ENCODE results near the gene EGR1. TPM values are rescaled to one million over a fixed set of nuclear protein-coding genes. Genes with fewer than 3 reads are reported as not detected.

Gene EGR1
- total RNA-seq, 4 donors from 2014 or later, result 130 to 445 (median 257) TPM

DNA sequence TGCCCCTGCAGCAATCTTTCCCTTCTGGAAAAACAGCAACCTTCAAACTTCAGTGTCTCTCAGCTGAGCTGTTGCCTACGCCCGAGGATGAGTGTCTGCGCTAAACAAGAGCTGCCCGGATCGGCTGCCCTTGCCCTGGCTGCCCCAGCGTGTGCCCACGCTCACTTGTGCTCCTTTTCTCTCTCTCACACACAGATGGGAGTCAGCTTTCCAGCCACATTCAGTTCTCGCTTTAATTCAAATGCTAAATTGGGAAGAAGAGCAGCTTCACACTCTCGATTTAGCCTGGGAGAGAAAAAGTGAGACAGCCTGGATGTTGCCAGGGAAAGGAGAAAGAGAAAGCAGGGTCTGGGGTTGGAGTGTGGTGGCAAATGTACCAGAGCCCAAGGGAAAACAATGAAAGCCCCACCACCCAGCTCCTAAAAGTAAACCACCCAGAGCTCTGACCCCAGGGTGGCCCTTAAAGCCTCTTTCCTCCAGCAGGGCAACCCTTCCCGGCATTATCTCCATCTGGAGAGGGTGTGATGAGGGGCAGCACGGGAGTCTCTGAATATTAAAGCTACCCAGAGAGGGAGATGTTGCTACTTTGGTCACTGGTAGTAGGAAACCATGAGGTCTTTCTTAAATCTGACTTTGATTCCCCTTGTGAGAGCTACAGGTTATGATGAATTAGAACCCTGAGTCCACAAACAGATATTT, 9.9 kb upstream of the EGR1 start:
- Histone ChIP-seq H3K4me3 (no peak overlapping the region), H3K4me1 (peaks cover 15% of the 10 kb centered on the region), H3K27ac (no peak overlapping the region), H3K27me3 (no peaks in the 10 kb centered on the region), H3K36me3 (no peaks in the 10 kb centered on the region), H3K9me3 (no peaks in the 10 kb centered on the region)
- no peak for TF ChIP-seq POLR2A (IDR thresholded peaks at IDR 0.05)
- no peak for TF ChIP-seq POLR2AphosphoS5 (IDR thresholded peaks at IDR 0.05)
- no peak for TF ChIP-seq EP300 (IDR thresholded peaks at IDR 0.05)
- TF ChIP-seq, protein P1, sequence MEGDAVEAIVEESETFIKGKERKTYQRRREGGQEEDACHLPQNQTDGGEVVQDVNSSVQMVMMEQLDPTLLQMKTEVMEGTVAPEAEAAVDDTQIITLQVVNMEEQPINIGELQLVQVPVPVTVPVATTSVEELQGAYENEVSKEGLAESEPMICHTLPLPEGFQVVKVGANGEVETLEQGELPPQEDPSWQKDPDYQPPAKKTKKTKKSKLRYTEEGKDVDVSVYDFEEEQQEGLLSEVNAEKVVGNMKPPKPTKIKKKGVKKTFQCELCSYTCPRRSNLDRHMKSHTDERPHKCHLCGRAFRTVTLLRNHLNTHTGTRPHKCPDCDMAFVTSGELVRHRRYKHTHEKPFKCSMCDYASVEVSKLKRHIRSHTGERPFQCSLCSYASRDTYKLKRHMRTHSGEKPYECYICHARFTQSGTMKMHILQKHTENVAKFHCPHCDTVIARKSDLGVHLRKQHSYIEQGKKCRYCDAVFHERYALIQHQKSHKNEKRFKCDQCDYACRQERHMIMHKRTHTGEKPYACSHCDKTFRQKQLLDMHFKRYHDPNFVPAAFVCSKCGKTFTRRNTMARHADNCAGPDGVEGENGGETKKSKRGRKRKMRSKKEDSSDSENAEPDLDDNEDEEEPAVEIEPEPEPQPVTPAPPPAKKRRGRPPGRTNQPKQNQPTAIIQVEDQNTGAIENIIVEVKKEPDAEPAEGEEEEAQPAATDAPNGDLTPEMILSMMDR (IDR thresholded peaks at IDR 0.05), result no peak
- 76% methylated on average over 11 of the region's 11 CpGs for WGBS
- no peak for DNase-seq (ENCODE audit: low spot score in 2 of 2)

- Histone ChIP-seq H3K4me3 (no peak overlapping the region), H3K36me3 (no peaks in the 10 kb centered on the region), H3K9me3 (no peaks in the 10 kb centered on the region), H3K27ac (no peak overlapping the region), H3K27me3 (no peaks in the 10 kb centered on the region), H3K4me1 (peaks cover 33% of the 10 kb centered on the region)
- DNase-seq (ENCODE audit: low spot score in 2 of 2), result no peak
- 81% methylated on average over 11 of the region's 12 CpGs for WGBS
- no peak for TF ChIP-seq POLR2AphosphoS5 (IDR thresholded peaks at IDR 0.05)
- TF ChIP-seq, protein P1 (IDR thresholded peaks at IDR 0.05), result no peak
- no peak for TF ChIP-seq POLR2A (IDR thresholded peaks at IDR 0.05)
- no peak for TF ChIP-seq EP300 (IDR thresholded peaks at IDR 0.05)
Measured at GRCh38 chr5:138457531-138458275, 7.6 kb upstream of the EGR1 start.

DNA sequence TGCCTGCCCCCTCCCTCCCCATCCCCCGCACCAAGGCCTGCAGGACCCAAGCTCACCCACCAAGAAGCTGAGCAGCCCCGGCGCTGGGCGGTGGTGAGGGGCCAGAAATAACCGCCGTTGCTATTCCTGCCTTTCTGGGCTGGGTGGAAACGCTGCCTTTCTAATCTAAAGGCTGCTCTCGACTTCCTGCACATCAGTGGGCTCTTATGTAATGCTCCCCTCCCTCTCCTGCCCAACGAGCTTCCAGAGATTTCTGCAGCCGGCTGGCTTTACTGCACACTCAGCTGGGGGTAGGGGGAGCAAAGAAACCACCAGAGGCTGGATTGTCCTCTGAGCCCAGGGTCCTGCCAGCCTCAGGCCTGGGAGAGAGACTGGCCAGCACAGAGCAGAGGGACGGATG, 6.9 kb upstream of the EGR1 start:
- TF ChIP-seq POLR2A (IDR thresholded peaks at IDR 0.05) (no peak), EP300 (IDR thresholded peaks at IDR 0.05) (no peak), POLR2AphosphoS5 (IDR thresholded peaks at IDR 0.05) (no peak)
- TF ChIP-seq, protein P1 (IDR thresholded peaks at IDR 0.05), result no peak
- Histone ChIP-seq H3K27ac (no peak overlapping the region), H3K36me3 (no peaks in the 10 kb centered on the region), H3K4me1 (peaks cover 40% of the 10 kb centered on the region), H3K4me3 (no peak overlapping the region), H3K9me3 (no peaks in the 10 kb centered on the region), H3K27me3 (no peaks in the 10 kb centered on the region)
- DNase-seq (ENCODE audit: low spot score in 2 of 2), result no peak
- 64% methylated on average over 11 of the region's 11 CpGs for WGBS

DNA sequence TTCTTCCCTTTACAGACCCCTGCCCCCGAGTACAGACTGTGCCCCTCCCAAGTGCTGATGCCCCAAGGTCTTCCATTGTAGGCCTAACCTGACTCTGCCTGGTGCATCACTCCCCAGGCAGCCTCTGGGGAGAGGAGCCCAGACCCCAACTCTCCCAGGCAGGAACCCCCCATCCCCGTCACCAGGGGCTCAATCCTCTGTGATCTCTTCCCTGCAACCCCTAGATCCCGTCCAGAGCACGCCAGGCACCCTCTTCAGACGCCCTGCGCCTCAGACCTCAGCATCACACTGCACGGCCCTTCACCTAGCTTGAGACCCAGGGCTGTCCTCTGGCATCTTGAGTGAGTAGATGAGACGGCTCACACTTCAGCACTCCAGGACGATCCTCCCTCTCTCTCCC, 6.4 kb upstream of the EGR1 start:
- no peak for DNase-seq (ENCODE audit: low spot score in 2 of 2)
- no peaks in the 10 kb centered on the region for H3K9me3 ChIP-seq
- no peak overlapping the region for H3K4me3 ChIP-seq
- H3K36me3 ChIP-seq, result no peaks in the 10 kb centered on the region
- peaks cover 44% of the 10 kb centered on the region for H3K4me1 ChIP-seq
- TF ChIP-seq POLR2AphosphoS5 (IDR thresholded peaks at IDR 0.05), result no peak
- no peak overlapping the region for H3K27ac ChIP-seq
- no peaks in the 10 kb centered on the region for H3K27me3 ChIP-seq
- WGBS, result 81% methylated on average over 9 of the region's 9 CpGs

DNA sequence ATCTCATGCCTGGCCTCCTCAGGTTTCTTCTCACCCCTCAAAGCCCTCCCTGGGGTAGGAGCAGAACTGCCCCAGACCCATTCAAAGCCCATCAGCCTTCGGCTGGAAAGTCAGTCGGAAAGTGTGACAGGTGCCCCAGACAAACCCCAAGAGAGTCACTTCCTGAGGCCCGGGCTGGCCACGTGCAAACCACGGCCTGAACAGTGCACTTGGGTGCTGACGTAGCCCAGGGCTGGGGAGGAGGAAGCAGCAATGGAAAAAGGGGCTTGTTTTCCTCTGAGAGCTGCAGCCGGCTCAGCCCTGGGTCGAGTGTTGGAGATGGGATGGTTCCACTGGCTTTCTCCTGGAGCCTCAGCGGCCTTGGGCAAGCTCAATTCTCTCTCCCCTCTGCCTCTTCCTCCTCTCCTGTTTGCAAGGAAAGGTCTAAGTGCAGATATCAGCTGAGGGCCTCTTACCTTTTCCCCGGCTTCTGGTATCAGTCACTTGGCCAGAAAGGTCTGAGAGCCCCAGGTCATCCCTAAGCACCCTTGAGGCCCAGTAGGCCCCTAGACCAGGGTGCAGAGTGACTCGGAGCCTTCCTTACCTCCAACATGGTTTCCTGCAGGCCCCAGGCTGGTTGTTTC, 5.9 kb upstream of the EGR1 start:
- DNase-seq (ENCODE audit: low spot score in 2 of 2), result no peak
- TF ChIP-seq EP300 (IDR thresholded peaks at IDR 0.05), result no peak
- Histone ChIP-seq H3K27me3 (no peaks in the 10 kb centered on the region), H3K36me3 (no peaks in the 10 kb centered on the region), H3K4me3 (no peak overlapping the region), H3K27ac (no peak overlapping the region), H3K9me3 (no peaks in the 10 kb centered on the region), H3K4me1 (peaks cover 44% of the 10 kb centered on the region)
- 86% methylated on average over 10 of the region's 11 CpGs for WGBS

DNA sequence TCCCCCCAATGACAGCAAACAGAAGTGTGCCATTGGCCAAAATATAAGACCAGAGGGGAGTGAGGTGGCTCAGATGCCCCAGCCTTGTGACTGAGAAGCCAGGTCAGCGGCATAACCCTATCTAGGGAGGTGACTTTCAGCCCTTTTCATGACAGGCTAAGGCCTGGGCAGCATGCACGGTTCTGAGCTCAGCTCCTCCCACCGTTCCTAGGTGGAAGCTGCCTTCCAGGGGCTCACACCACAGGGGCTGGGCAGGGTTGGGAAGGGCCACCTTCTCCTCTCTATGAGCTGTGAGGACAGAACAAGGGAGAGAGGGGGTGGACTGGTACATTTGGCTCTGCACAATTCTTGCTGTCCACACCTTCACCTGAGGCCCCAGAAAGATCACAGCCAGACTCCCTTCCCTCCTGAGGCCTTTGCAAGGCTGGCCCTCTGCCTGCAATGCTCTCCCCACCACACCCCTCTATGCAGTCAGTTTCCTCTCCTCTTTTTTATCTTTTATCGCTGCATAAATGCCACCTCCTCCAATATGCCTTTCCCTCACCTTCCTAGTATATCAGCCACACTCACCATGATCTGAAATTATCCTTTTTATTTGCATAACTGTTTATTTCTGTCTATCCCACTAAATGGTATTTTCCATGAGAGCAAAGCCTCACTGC, 5.1 kb upstream of the EGR1 start:
- 63% methylated on average over 3 of the region's 4 CpGs for WGBS

More for the DNA sequence above, 5.1 kb upstream of the EGR1 start:
- Histone ChIP-seq H3K36me3 (no peaks in the 10 kb centered on the region), H3K9me3 (no peaks in the 10 kb centered on the region), H3K4me1 (peaks cover 44% of the 10 kb centered on the region), H3K27me3 (no peaks in the 10 kb centered on the region), H3K4me3 (no peak overlapping the region), H3K27ac (no peak overlapping the region)
- TF ChIP-seq POLR2A (IDR thresholded peaks at IDR 0.05), result no peak
- TF ChIP-seq EP300 (IDR thresholded peaks at IDR 0.05), result no peak
- no peak for TF ChIP-seq POLR2AphosphoS5 (IDR thresholded peaks at IDR 0.05)
- TF ChIP-seq, protein P1 (IDR thresholded peaks at IDR 0.05), result no peak
- no peak for DNase-seq (ENCODE audit: low spot score in 2 of 2)

Measured in suprapubic skin (tissue), 4 donors.